Measurements from ENCODE around the gene RFPL1.
"Not testable (repeated sequence)": the region's sequence is repeated elsewhere in the genome, so short reads cannot be mapped to it uniquely, and the experiment has no call there.

RFPL1 gene

DNA sequence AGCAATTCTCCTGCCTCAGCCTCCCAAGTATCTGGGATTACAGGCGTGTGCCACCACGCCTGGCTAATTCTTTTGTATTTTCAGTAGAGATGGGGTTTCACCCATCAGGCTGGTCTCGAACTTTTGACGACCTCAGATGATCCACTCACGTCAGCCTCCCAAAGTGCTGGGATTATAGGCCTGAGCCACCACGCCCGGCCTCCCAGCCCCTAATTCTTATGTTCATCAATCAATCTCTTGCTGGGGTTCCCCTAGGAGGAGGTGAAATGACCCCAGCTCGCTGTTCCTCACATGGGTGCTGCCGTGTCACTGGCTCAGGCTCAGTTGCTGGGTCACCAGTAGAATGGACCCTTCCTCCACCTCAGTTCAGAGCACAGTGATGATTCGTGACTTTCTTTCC, at the start of gene RFPL1:
Gene RFPL1, plus strand, starts transcription at position 301 of the 400 bp plus-strand sequence.
- not testable (repeated sequence) for FAIRE-seq

- no peak for FAIRE-seq
Measured at GRCh38 chr22:29388759-29389090, 49.7 kb upstream of the RFPL1 start.

DNA sequence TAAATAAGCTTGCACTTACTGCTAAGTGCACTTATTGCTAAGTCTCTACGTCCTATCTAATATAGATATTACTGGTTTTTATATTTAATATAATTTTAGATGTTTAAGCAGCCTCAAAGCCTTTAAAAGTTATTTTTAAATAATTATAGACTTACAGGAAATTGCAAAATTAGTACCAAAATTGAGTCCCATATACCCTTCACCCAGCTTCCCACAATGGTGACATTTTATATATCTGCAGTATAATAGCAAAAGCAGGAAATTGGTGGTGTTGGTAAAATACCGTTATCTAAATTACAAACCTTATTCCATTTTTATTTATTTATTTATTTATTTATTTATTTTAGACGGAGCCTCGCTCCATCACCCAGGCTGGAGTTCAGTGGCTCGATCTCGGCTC, 48.1 kb upstream of the RFPL1 start:
- FAIRE-seq = no peak

DNA sequence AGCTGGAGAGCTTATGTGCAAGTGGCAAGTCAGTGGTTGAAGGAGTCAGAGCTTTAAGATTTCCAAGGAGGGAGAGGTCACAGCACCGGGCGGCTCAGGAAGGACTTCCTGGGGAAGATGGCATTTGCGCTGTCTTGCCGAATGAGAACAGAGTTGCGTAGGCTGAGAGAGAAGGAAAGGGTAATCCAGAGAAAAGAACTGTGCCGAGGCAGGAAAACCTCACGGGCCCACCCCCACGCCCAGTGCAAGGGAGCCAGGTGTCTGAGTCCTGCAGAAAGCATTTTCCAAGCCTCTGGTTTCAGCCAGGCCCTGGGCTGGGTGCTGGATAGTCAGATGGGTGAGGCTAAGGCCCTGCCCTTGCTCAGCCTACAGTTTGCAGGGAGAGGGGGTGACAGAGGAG, 46.8 kb upstream of the RFPL1 start:
- FAIRE-seq = no peak

DNA sequence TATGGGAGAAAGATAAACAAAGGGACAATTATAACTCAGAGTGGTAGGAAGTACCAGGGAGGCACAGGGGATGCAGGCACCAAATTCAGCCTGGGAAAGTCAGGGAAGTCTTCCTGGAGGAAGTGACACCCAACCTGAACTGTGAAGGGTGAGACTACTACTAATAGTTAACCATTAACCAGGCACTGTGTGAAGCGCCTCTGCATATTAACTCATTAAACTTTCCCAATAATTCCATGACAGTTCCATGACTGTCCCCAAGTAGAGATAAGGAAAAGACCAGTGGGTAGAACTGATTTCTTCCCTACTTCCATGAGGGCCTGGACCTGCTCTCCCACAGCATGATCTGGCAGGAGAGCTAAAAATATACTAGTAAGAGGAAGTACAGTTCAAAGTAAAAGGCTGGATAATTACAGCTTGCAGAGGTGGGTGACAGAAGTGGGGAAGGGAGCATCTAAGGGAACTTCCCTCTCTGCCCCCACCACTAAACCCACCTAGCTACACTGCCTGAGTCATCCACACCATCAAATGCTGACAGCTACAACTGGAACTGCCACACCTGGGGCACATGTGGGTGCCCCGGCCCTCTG, 45.3 kb upstream of the RFPL1 start:
- no peak for FAIRE-seq

DNA sequence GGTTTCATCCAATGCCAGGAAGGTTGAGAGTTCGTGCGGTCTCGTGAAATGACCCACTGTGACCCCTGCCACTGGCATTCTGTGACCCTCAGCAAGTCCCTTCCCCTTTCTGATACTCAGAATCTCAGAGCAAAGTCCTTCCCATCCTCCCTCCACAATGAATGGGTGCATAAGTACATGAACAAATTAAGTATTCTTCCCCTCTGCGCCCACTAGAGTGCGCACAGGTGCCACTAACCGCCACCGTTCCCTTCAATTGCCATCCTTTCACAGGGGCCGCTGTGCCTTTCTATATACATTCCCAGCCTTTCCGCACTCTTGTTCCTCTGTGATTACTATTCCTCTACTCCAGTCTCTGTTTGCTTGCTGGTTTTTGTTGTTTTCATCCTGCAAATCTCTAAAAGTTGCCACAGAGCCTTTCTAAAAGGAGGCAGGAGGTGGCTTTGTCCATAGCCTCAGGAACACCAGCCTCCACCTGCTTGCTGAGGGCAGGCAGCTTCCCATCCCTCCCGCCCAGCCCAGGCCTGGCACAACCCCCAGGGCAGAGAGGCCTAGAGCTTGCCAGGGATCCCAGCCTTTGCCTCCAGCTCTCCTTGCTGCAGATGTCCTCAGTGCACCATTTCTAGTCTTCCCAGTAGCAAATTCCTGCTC, 43.3 kb upstream of the RFPL1 start:
- no peak for FAIRE-seq

DNA sequence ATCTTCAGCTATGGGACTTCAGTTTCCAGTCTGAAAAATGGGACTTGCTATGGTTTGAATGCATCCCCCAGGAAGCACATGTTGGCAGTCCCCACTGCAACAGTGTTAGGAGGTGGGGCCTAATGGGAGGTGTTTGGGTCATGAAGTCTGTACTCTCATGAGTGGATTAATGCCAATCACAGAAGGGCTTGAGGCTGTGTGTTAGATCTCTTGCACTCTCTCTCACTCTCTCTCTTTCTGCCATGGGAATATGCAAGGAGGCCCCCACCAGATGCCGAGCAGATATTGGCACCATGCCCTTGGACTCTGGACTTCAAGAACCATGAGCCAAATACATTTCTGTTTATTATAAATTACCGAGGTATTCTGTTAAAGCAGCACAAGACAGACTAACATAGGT, 42.3 kb upstream of the RFPL1 start:
- no peak for FAIRE-seq

- FAIRE-seq = no peak
Measured at GRCh38 chr22:29397791-29398190, 40.6 kb upstream of the RFPL1 start.

GRCh38 chr22:29400576-29400975, 37.8 kb upstream of the RFPL1 start:
- FAIRE-seq = no peak

- not testable (repeated sequence) for FAIRE-seq
Measured at GRCh38 chr22:29401538-29401937, 36.8 kb upstream of the RFPL1 start.

- FAIRE-seq = no peak
Measured at GRCh38 chr22:29408940-29409339, 29.4 kb upstream of the RFPL1 start.

GRCh38 chr22:29411569-29412211, 26.7 kb upstream of the RFPL1 start:
- FAIRE-seq = not testable (repeated sequence)

- FAIRE-seq = not testable (repeated sequence)
Measured at GRCh38 chr22:29412772-29413171, 25.6 kb upstream of the RFPL1 start.

DNA sequence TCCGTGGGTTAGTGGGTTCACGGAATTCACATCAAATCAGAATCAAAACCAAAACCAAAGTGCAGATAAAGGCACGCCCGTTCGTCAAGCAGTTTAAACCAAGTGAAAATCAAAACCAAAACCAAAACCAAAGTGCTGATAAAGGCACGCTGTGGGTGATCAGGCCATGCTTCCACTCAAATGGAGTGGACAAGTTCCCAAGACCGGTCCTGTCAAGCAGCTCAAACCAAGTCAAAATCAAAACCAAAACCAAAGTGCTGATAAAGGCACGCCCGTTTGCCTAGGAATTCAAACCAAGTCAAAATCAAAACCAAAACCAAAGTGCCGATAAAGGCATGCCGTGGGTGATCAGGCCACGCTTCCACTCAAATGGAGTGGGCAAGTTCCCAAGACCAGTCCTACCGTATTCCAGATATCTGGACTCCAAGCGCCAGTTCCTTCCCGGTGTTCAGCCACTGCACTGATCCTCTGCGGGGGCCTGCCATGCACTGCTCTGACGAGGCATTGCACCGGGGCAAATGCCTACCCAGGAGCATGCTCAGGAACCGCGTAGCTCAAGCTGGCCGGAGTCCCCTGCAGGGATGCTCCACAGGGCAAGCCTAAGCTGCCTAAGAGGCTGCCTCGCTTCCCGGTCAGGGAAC, 23.3 kb upstream of the RFPL1 start:
- FAIRE-seq = not testable (repeated sequence)

DNA sequence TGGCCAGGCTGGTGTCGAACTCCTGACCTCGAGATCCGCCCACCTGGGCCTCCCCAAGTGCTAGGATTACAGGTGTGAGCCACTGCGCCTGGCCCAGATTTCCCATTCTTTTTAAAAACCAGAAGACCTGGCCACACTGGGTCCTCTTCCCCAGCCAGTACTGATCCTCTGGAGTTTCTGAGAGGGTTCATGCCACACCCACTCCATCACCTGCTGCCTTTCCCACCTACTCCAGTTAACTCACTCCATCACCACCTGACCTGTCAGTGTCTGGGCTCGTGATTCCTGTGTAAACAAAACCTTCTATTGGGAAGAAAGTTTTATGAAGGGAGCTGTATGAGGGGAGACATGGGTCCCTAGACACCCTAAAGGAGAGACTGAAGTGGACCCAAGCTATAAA, 19.7 kb upstream of the RFPL1 start:
- not testable (repeated sequence) for FAIRE-seq

DNA sequence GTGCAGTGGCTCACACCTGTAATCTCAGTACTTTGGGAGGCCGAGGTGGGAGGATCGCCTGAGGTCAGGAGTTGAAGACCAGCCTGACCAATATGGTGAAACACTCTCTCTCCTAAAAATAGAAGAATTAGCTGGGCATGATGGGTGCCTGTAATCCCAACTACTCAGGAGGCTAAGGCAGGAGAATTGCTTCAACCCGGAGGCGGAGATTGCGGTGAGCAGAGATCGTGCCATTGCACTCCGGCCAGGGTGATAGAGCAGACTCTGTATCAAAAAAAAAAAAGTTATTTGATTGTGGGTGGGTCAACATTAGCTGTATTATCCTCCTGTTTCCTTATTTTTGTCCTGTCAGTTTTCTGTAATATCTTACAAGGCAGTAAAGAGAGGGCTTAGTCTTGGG, 11.9 kb upstream of the RFPL1 start:
- FAIRE-seq = no peak

DNA sequence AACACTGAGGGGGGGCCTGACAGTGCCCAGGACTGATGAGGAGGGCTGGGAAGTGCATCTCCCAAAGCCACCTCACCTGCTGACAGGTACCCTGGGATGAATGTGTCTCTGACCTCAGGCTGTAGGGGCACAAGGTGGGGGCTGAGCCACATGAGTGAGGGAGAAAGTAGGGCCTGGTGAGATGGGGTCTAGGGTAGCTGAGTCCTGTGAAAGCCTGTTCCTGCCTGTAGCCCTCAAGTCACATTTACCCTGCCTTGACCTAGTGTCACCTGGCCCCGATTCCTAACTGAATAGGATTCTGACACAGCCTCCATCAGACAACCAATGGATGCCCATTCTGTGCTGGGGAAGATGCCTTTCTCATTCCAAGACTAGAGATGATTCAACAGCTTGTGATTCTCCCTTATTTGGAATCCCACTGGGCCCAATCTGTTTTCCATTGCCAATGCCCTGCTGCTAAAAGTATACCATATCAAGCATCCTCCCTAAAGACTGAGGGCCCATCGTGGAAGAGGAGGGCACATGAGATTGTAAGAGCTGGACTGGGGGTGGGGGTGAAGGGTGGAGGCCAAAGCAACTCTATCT, 11.1 kb upstream of the RFPL1 start:
- FAIRE-seq = no peak

- FAIRE-seq = no peak
Measured at GRCh38 chr22:29431986-29432385, 6.4 kb upstream of the RFPL1 start.

GRCh38 chr22:29433856-29434255, 4.5 kb upstream of the RFPL1 start:
- no peak for FAIRE-seq

DNA sequence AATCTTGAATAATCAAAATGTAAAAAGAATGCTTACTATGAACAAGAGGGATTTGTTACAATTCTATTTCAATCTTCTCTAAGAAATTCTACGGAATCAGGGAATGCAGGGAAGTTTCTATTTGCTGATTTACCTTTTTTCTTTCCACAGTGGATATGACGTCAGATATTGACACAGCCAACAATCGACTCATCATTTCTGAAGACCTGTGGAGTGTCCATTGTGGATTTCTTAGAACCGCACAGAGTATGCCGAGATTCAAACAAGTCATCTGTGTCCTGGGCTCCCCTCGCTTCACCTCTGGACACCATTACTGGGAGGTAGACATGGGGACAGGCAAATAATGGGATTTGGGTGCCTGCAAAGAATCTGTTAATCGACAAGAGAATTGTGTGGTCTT, 4.1 kb upstream of the RFPL1 start:
- FAIRE-seq = no peak

- FAIRE-seq = no peak
Measured at GRCh38 chr22:29435236-29436136, 2.9 kb upstream of the RFPL1 start.

- no peak for FAIRE-seq
Measured at GRCh38 chr22:29442976-29443375, 4.6 kb downstream of the RFPL1 start.

GRCh38 chr22:29443452-29443851, 5.1 kb downstream of the RFPL1 start:
- FAIRE-seq = no peak
